ENCODE measurements around the gene LEMD1. TPM values are rescaled to one million over a fixed set of nuclear protein-coding genes. Genes with fewer than 3 reads are reported as not detected.
A peak's percentile ranks its signal among the peaks of the same experiment; 100 is the strongest.

The LEMD1 gene
- polyA plus RNA-seq, 2 donors, result 0.78 to 0.81 TPM

DNA sequence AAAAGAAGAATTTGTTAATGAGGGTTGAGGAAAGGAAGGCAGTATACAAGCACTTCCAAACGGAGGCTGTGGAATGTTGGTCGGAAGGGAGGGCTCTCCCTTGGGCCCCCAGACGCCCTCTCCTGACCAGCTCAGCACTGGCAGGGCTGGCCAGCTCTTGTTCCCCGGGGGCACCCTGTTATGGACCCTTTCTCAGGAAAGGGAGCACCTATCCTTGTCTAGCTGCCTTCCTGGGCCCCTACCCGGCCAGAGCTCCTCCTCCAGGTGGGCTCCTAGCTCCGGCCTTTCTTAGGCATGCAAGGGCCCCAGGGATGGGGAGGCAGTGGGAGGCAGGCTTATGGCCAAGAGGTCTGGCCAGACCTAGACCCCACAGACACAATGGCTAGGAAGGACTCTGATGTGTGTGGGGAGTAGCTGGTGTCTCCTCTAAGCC lies 33.1 kb upstream of the LEMD1 start:
- Histone ChIP-seq H3K9me3 (ENCODE audit: control insufficient read depth in 2 of 2, insufficient read depth in 1 of 2, low read depth in 1 of 2, low read length in 1 of 2) (peaks cover 0 to 2% of the 10 kb centered on the region in 2 donors), H3K27me3 (ENCODE audit: control insufficient read depth in 1 of 2, insufficient read depth in 2 of 2, low read length in 2 of 2) (peaks cover 6 to 24% of the 10 kb centered on the region in 2 donors), H3K27ac (ENCODE audit: low read depth in 2 of 2, low read length in 1 of 2) (no peak overlapping the region), H3K4me1 (ENCODE audit: control insufficient read depth in 2 of 2, insufficient read depth in 2 of 2, low read length in 1 of 2) (peaks cover 8 to 9% of the 10 kb centered on the region in 2 donors), H3K36me3 (ENCODE audit: control insufficient read depth in 2 of 2, insufficient read depth in 2 of 2, low read length in 1 of 2) (no peaks in the 10 kb centered on the region), H3K4me3 (ENCODE audit: low read depth in 1 of 2, low read length in 2 of 2) (no peak overlapping the region)
- 44 to 53% methylated on average over 6 of the region's 6 CpGs for WGBS, 2 donors

DNA sequence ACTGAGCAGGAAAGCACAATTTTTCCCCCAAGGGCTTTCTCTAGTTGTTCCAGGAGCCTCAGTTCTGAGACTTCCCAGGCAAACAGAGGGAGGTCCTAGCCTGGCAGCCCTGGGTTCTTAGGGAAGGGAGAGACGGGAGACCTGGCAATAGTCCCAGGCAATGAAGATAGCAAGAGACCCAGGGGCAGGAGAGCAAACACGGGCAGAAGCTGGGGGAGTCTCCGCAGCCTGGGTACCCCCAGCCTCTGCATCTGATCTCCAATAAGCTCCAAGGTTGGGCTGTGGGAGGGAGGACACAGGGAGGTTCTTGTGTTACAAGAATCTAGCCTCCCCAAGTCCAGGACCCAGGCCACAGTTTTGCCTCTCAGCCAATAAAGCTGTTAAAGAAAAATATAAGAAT lies 31.6 kb upstream of the LEMD1 start:
- WGBS, 2 donors, result 34 to 48% methylated on average over 3 of the region's 3 CpGs
- Histone ChIP-seq H3K4me3 (ENCODE audit: low read depth in 1 of 2, low read length in 2 of 2) (no peak overlapping the region), H3K9me3 (ENCODE audit: control insufficient read depth in 2 of 2, insufficient read depth in 1 of 2, low read depth in 1 of 2, low read length in 1 of 2) (peaks cover 0 to 2% of the 10 kb centered on the region in 2 donors), H3K4me1 (ENCODE audit: control insufficient read depth in 2 of 2, insufficient read depth in 2 of 2, low read length in 1 of 2) (peaks cover 11 to 17% of the 10 kb centered on the region in 2 donors), H3K27ac (ENCODE audit: low read depth in 2 of 2, low read length in 1 of 2) (no peak overlapping the region), H3K27me3 (ENCODE audit: control insufficient read depth in 1 of 2, insufficient read depth in 2 of 2, low read length in 2 of 2) (peaks cover 6 to 20% of the 10 kb centered on the region in 2 donors), H3K36me3 (ENCODE audit: control insufficient read depth in 2 of 2, insufficient read depth in 2 of 2, low read length in 1 of 2) (no peaks in the 10 kb centered on the region)

DNA sequence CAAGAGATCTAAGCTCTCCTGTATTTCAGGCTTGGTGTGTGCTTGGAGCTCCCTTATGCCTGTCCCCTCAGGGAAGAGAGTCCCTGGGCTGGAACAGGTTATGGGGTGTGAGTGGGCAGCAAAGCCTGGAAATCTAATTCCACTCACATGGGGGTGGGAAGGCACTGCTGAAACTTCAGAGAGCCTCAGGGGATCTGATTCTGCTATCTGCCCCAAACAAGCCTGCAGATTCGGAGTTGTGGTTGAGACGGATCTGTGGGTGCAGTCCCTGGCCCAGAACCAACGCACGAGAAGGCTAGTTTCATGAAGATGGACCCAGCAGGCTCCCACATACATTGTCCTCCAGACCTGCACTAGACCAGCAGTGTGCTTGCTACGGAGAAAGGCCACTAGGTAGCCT lies 31.1 kb upstream of the LEMD1 start:
- no peaks in the 10 kb centered on the region for H3K36me3 ChIP-seq (ENCODE audit: control insufficient read depth in 2 of 2, insufficient read depth in 2 of 2, low read length in 1 of 2)
- H3K27me3 ChIP-seq (ENCODE audit: control insufficient read depth in 1 of 2, insufficient read depth in 2 of 2, low read length in 2 of 2), result peaks cover 5 to 20% of the 10 kb centered on the region in 2 donors
- H3K9me3 ChIP-seq (ENCODE audit: control insufficient read depth in 2 of 2, insufficient read depth in 1 of 2, low read depth in 1 of 2, low read length in 1 of 2), result peaks cover 0 to 2% of the 10 kb centered on the region in 2 donors
- 66 to 73% methylated on average over 5 of the region's 5 CpGs for WGBS, 2 donors
- peaks cover 13 to 22% of the 10 kb centered on the region in 2 donors for H3K4me1 ChIP-seq (ENCODE audit: control insufficient read depth in 2 of 2, insufficient read depth in 2 of 2, low read length in 1 of 2)
- H3K27ac ChIP-seq (ENCODE audit: low read depth in 2 of 2, low read length in 1 of 2), result no peak overlapping the region
- no peak overlapping the region for H3K4me3 ChIP-seq (ENCODE audit: low read depth in 1 of 2, low read length in 2 of 2)

DNA sequence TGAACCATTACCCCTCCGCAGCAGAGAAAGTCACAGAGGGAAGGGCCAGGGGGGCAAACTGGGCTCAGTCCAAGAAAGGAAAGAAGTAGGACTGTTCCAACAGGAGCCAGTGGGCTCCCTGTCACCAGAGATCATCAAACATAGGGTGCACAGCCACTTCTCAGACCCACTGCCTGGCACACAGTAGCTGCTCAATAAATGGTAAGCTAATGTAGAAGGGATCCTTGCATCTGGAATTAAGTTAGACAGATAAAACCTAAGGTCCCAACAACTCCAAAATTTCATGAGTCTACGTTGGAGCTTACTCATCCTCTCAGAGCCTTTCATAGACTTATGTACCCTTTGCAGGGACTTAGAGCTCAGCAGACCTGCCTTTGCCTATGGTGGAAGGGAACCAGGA lies 30.5 kb upstream of the LEMD1 start:
- 65 to 70% methylated on average over 2 of the region's 2 CpGs for WGBS, 2 donors
- Histone ChIP-seq H3K9me3 (ENCODE audit: control insufficient read depth in 2 of 2, insufficient read depth in 1 of 2, low read depth in 1 of 2, low read length in 1 of 2) (peaks cover 0 to 2% of the 10 kb centered on the region in 2 donors), H3K4me1 (ENCODE audit: control insufficient read depth in 2 of 2, insufficient read depth in 2 of 2, low read length in 1 of 2) (peaks cover 13 to 26% of the 10 kb centered on the region in 2 donors), H3K27me3 (ENCODE audit: control insufficient read depth in 1 of 2, insufficient read depth in 2 of 2, low read length in 2 of 2) (peaks cover 0 to 20% of the 10 kb centered on the region in 2 donors), H3K27ac (ENCODE audit: low read depth in 2 of 2, low read length in 1 of 2) (no peak overlapping the region), H3K4me3 (ENCODE audit: low read depth in 1 of 2, low read length in 2 of 2) (no peak overlapping the region), H3K36me3 (ENCODE audit: control insufficient read depth in 2 of 2, insufficient read depth in 2 of 2, low read length in 1 of 2) (no peaks in the 10 kb centered on the region)

DNA sequence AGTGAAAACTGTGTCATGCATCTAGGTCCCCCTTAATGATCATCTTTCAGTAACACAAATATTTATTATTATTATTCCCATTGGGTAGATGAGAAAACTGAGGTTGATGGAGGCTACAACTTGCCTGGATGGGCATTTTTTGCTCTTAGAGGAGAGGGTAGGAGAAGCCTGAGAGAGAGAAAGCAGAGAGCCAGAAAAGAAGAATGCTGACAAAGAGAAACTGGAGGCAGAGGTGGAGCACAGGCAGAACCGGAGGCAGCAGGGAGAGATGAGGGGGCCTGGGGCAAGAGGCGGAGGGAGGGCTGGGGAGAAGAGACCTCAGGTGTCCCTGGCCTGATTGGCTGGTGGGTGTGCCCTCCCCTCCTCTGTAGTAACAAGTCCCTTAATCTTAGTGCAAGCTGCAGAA lies 29.9 kb upstream of the LEMD1 start:
- H3K27me3 ChIP-seq (ENCODE audit: control insufficient read depth in 1 of 2, insufficient read depth in 2 of 2, low read length in 2 of 2), result peaks cover 0 to 17% of the 10 kb centered on the region in 2 donors
- no peak overlapping the region for H3K4me3 ChIP-seq (ENCODE audit: low read depth in 1 of 2, low read length in 2 of 2)
- no peak overlapping the region for H3K27ac ChIP-seq (ENCODE audit: low read depth in 2 of 2, low read length in 1 of 2)
- H3K4me1 ChIP-seq (ENCODE audit: control insufficient read depth in 2 of 2, insufficient read depth in 2 of 2, low read length in 1 of 2), result peaks cover 13 to 27% of the 10 kb centered on the region in 2 donors
- WGBS, 2 donors, result 42 to 61% methylated on average over 2 of the region's 2 CpGs
- no peaks in the 10 kb centered on the region for H3K36me3 ChIP-seq (ENCODE audit: control insufficient read depth in 2 of 2, insufficient read depth in 2 of 2, low read length in 1 of 2)
- H3K9me3 ChIP-seq (ENCODE audit: control insufficient read depth in 2 of 2, insufficient read depth in 1 of 2, low read depth in 1 of 2, low read length in 1 of 2), result peaks cover 0 to 2% of the 10 kb centered on the region in 2 donors

DNA sequence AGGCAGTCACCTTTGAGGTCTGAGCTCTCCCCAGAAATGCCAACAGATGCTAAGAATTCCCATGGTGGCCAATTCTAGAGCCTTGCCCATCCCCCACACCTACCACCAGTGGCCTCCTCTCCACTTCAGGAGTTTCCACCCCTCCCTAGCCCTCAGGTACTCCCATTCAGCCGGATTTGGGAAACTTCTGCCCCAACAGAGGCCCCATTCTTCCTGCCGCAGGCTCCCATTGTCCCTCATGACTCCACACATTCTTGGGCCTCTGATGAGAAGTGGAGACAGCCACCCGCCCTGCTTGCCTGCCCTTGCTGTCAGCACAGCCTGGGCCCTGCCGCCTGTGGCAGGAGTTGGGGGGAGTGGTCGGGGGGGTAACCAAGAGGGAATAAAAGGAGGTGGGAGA lies 29.3 kb upstream of the LEMD1 start:
- 42 to 50% methylated on average over 5 of the region's 5 CpGs for WGBS, 2 donors
- Histone ChIP-seq H3K27me3 (ENCODE audit: control insufficient read depth in 1 of 2, insufficient read depth in 2 of 2, low read length in 2 of 2) (peaks cover 0 to 12% of the 10 kb centered on the region in 2 donors), H3K4me3 (ENCODE audit: low read depth in 1 of 2, low read length in 2 of 2) (no peak overlapping the region), H3K9me3 (ENCODE audit: control insufficient read depth in 2 of 2, insufficient read depth in 1 of 2, low read depth in 1 of 2, low read length in 1 of 2) (no peaks in the 10 kb centered on the region), H3K27ac (ENCODE audit: low read depth in 2 of 2, low read length in 1 of 2) (no peak overlapping the region), H3K36me3 (ENCODE audit: control insufficient read depth in 2 of 2, insufficient read depth in 2 of 2, low read length in 1 of 2) (no peaks in the 10 kb centered on the region), H3K4me1 (ENCODE audit: control insufficient read depth in 2 of 2, insufficient read depth in 2 of 2, low read length in 1 of 2) (peaks cover 14 to 22% of the 10 kb centered on the region in 2 donors)

DNA sequence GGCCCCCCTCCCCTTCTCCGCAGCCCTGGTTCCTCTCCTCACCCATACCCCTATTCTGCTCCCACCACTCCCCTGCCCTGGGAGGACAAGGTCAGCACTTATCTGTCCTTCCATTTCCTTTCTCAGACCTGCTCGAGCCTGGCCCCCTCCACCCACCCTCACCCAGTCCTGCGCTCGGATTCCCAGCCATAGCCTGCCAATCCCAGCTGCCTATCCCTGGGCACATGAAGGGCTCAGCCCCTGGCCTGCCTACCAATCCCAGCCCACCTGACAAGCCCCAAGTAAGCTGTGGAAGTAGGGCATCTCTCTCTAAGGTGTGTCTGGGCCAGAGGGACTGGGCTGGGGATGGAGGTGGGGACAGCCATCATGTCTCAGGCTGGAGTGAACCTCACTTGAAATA lies 28.6 kb upstream of the LEMD1 start:
- 52 to 60% methylated on average over 4 of the region's 4 CpGs for WGBS, 2 donors
- Histone ChIP-seq H3K4me3 (ENCODE audit: low read depth in 1 of 2, low read length in 2 of 2) (no peak overlapping the region), H3K27ac (ENCODE audit: low read depth in 2 of 2, low read length in 1 of 2) (peak overlapping the region in 1 of 2 donors; percentile 0), H3K9me3 (ENCODE audit: control insufficient read depth in 2 of 2, insufficient read depth in 1 of 2, low read depth in 1 of 2, low read length in 1 of 2) (no peaks in the 10 kb centered on the region), H3K36me3 (ENCODE audit: control insufficient read depth in 2 of 2, insufficient read depth in 2 of 2, low read length in 1 of 2) (no peaks in the 10 kb centered on the region), H3K4me1 (ENCODE audit: control insufficient read depth in 2 of 2, insufficient read depth in 2 of 2, low read length in 1 of 2) (peaks cover 14 to 19% of the 10 kb centered on the region in 2 donors), H3K27me3 (ENCODE audit: control insufficient read depth in 1 of 2, insufficient read depth in 2 of 2, low read length in 2 of 2) (peaks cover 0 to 11% of the 10 kb centered on the region in 2 donors)

DNA sequence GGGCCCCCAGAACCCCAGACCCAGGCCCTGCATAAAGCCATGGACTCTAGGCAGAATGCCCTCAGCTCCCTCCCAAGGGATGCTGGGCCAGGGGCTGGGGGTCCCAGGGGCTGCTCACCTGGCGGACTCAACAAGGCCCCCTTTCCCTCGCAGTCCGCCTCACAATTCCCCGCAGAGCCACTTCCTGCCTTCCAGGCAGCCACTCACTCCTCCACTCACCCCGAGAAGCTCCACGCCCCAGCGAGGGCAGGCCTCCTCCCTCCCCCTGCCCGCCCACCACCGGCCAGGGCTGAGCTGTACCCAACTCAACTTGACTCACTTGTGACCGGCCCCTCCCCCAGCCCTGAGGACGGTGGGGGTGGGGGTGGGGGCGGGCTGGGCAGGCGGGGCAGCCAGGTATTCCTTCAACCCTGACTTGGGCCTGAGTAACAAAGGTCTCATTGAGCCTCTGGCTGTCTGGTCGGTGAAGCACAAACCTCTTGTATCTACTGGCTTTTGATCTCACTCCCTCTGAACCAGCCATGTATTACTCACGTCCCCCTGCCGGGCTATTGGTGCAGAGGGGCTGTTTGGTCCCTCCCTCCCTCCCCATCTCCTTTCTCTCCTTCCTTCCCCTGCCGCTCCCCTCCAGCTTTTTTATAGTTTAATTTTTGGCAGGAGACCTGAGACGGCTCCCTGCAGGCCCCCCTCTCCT lies 28.0 kb upstream of the LEMD1 start:
- H3K27me3 ChIP-seq (ENCODE audit: control insufficient read depth in 1 of 2, insufficient read depth in 2 of 2, low read length in 2 of 2), result peaks cover 0 to 5% of the 10 kb centered on the region in 2 donors

DNA sequence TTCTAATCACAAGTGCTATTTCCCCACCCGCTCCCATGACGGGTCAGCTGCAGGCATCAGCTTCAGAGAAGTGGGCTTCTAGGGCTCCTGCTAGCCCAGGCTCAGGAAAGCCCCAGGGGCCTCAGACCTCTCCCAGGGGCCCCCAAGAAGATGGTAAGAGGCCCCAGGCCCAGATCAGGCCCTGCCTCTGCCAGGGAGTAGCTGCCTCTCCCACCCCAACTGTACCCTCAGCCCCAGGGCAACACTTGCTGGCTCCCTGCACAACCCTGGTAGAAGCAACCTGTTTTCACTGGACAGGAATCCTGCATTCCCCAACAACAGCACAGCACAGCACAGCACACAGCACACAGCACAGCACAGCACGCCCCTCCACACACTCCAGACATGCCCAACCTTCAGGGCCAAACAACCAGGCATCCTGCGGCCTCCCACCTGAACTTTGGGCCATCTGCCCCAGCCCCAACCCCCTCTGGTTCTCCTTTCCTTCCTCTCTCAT lies 27.4 kb upstream of the LEMD1 start:
- no peaks in the 10 kb centered on the region for H3K9me3 ChIP-seq (ENCODE audit: control insufficient read depth in 2 of 2, insufficient read depth in 1 of 2, low read depth in 1 of 2, low read length in 1 of 2)
- no peaks in the 10 kb centered on the region for H3K36me3 ChIP-seq (ENCODE audit: control insufficient read depth in 2 of 2, insufficient read depth in 2 of 2, low read length in 1 of 2)
- peaks cover 0 to 3% of the 10 kb centered on the region in 2 donors for H3K27me3 ChIP-seq (ENCODE audit: control insufficient read depth in 1 of 2, insufficient read depth in 2 of 2, low read length in 2 of 2)
- WGBS, 2 donors, result 62 to 68% methylated on average over 4 of the region's 4 CpGs
- peak overlapping the region; percentile 53 to 63 for H3K4me3 ChIP-seq (ENCODE audit: low read depth in 1 of 2, low read length in 2 of 2)
- peaks cover 14 to 19% of the 10 kb centered on the region in 2 donors for H3K4me1 ChIP-seq (ENCODE audit: control insufficient read depth in 2 of 2, insufficient read depth in 2 of 2, low read length in 1 of 2)
- peak overlapping the region; percentile 62 to 92 for H3K27ac ChIP-seq (ENCODE audit: low read depth in 2 of 2, low read length in 1 of 2)

More for the DNA sequence above, 28.0 kb upstream of the LEMD1 start:
- H3K27ac ChIP-seq (ENCODE audit: low read depth in 2 of 2, low read length in 1 of 2), result peak overlapping the region; percentile 62 to 92
- peaks cover 14 to 19% of the 10 kb centered on the region in 2 donors for H3K4me1 ChIP-seq (ENCODE audit: control insufficient read depth in 2 of 2, insufficient read depth in 2 of 2, low read length in 1 of 2)
- H3K4me3 ChIP-seq (ENCODE audit: low read depth in 1 of 2, low read length in 2 of 2), result peak overlapping the region; percentile 53 to 63
- H3K9me3 ChIP-seq (ENCODE audit: control insufficient read depth in 2 of 2, insufficient read depth in 1 of 2, low read depth in 1 of 2, low read length in 1 of 2), result no peaks in the 10 kb centered on the region
- WGBS, 2 donors, result 24% methylated on average over 17 to 18 of the region's 18 CpGs
- no peaks in the 10 kb centered on the region for H3K36me3 ChIP-seq (ENCODE audit: control insufficient read depth in 2 of 2, insufficient read depth in 2 of 2, low read length in 1 of 2)

All from esophagus (tissue), 2 donors.